GM12801 (cell line): ENCODE measurements around the gene PDZRN4.

Experiments used
- TF ChIP-seq, protein P1 (sequence below): IDR thresholded peaks from one replicate; pipeline ENCODE4 v1.5.1; 2011; ENCODE audit warnings: control low read depth; ENCODE audit not compliant: insufficient read length; ENCODE audit errors: extremely low read depth

PDZRN4 gene

DNA sequence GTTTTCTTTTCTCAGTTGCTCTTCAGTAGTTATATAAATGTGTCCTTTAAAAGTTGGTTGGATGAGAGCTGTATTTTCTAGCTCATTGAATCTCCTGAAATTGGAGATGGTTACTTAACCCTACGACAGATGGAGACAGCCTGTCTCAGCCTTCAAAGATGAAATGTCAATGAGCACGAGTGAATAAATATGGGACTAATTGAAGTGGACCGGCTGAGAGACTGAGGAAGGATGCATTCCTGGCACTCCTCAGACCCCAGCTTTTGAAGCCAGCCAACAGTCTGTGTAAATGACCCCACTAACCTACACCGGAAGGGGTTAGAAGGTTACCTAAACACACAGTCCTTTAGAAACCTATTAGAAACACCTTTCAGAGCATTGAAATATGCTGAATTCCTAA lies 46.6 kb downstream of the PDZRN4 start:
- TF ChIP-seq, protein P1, sequence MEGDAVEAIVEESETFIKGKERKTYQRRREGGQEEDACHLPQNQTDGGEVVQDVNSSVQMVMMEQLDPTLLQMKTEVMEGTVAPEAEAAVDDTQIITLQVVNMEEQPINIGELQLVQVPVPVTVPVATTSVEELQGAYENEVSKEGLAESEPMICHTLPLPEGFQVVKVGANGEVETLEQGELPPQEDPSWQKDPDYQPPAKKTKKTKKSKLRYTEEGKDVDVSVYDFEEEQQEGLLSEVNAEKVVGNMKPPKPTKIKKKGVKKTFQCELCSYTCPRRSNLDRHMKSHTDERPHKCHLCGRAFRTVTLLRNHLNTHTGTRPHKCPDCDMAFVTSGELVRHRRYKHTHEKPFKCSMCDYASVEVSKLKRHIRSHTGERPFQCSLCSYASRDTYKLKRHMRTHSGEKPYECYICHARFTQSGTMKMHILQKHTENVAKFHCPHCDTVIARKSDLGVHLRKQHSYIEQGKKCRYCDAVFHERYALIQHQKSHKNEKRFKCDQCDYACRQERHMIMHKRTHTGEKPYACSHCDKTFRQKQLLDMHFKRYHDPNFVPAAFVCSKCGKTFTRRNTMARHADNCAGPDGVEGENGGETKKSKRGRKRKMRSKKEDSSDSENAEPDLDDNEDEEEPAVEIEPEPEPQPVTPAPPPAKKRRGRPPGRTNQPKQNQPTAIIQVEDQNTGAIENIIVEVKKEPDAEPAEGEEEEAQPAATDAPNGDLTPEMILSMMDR: no peak

DNA sequence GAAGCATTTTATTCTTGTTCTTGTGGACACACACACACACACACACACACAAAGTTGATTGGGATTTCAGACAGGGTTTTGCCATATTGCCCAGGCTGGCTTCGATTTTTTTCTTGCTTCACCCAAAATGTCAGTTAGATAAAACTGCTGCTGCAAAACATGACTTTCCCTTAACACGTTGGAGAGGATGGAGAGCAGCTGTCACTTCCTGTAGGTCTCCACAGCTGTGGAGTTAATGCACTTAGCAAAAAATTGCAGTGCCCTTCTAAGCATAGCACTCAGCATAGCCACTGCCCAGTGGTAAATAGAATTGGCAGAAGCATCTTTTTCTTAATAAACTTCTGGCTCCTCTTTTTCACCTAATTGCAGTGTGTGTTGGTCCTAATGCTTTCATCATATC lies 54.5 kb downstream of the PDZRN4 start:
- TF ChIP-seq, protein P1: no peak

DNA sequence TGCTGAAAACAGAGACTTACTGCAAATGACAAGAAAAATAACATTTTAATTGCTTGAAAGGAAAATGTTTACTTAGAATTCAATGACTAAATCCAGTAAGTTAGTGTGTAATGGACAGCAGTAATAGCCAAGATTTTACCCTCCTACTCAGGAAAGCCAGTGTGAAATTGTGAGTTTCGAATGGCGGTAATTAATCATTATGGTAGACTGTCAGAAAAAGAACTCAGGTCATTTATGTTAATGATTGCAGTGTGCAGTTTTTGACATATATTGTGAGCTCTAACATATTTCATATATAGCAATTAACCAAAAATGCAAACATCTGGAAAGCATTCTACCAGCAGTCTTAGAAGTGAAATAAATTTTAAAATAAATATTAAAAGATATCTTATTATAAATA lies 60.3 kb downstream of the PDZRN4 start:
- TF ChIP-seq, protein P1: no peak

DNA sequence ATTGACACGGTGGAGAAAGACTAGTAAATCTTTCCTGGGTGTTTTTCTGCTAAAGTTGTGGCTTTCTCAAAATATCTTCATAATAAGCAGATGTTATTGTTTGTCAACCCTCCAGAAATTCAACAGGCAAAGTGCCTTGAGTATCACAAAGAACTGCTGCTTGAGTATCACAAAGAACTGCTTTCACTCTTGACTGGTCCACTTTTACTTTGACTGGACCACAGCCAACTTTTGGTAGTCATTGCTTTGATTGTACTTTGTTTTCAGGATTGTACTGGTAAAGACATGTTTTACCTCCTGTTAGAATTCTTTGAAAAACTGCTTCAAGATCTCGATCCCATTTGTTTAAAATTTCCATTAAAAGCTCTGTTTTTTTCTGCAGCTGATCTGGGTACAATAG lies 62.6 kb downstream of the PDZRN4 start:
- TF ChIP-seq, protein P1: no peak

DNA sequence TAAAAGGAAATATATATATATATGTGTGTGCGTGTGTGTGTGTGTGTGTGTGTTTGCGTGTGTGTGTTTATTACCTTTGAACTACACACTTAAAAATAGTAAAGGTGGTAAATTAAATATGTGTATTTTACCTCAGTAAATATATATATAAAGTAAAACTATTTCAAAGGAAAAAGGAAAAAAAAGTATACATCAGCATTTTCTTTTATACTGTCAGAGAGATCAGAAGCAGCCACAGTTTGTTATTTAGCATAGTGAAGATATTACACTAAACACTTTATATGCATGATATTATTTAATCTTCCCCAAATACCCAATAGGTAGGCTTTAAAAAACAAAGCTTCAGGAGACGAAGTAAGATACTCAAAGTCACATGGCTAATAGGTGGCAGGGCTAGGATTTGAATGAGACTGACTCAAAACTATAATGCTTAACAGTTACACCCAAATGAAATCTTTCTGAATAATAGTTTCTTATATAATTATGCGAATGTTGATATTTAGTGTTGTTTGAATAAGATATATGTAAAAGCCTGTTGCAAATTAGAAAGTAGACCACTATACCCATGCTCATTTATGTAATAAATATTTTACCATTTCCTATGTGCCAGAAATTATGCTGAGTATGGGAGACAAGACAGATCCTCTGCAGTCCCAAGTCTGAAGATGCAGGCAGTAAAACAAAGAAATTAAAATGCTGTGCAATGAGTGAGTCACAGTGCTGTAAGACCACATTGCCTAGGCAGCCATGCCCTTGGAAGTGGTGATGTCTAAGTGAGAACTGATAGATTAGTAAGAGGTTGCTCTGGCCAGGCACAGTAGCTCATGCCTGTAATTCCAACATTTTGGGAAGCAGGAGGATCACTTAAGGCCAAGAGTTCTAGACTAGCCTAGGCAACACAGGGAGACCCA lies 66.1 kb downstream of the PDZRN4 start:
- TF ChIP-seq, protein P1: no peak

DNA sequence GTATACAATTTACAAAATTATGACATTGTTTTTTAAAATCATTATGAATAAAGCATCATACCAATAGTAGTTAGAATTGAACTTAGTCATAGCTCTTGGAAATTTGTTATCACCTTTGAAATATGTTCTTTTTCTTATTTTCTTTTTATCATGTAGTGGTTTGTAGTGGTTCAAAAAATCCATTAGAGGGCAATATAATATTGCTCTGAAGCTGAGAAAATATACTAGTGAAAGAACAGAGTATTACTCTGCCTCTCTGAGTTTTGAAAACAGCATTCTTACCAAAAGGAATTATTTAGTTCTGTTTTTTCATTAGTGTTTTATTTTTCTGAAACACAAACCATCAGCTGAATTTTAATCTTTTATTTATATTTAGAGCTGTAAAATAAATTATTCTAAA lies 76.2 kb downstream of the PDZRN4 start:
- TF ChIP-seq, protein P1: no peak

DNA sequence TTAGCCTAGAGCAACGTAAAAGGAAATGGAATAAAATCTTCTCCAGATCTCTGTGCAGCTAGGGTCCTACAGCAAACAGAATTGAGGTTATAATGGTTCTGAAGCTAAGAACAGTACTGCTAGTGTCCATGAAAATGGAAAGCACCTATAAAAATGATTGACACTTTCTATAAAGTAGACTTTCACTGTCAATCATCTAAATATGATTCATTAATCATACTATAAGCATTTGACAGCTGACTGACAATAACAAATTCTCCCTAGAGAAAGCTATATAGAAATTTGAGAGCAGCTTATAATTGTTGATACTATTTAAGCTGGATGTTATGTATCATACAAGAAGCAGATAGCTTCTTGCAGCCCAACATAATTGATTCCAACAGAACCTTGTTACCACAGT lies 80.9 kb downstream of the PDZRN4 start:
- TF ChIP-seq, protein P1: no peak
